Keratinocyte (primary cell): Measurements from ENCODE around the gene BAIAP2L2.

ENCODE experiments used
- EZH2 ChIP-seq: IDR thresholded peaks from one replicate; pipeline ENCODE4 v1.6.1; 2012; ENCODE audit warnings: inconsistent platforms, mild to moderate bottlenecking, low read length, moderate library complexity
- TF ChIP-seq, protein P1 (sequence below), 3 experiments: IDR thresholded peaks in 1 of 3; conservative IDR thresholded peaks in 1 of 3; optimal IDR thresholded peaks in 1 of 3; 2 replicates in 2 of 3; 3 replicates in 1 of 3; pipeline versions ENCODE3 to v1.5.1; 2011; ENCODE audit warnings: low read length in 3 of 3, mild to moderate bottlenecking in 3 of 3, moderate library complexity in 2 of 3, control low read depth in 1 of 3, inconsistent platforms in 1 of 3; ENCODE audit not compliant: insufficient read depth in 2 of 3; ENCODE audit errors: extremely low read depth in 1 of 3

GRCh38 chr22:38132136-38132535 is 21.7 kb upstream of the BAIAP2L2 start:
- no peak for TF ChIP-seq EZH2
- TF ChIP-seq, protein P1, sequence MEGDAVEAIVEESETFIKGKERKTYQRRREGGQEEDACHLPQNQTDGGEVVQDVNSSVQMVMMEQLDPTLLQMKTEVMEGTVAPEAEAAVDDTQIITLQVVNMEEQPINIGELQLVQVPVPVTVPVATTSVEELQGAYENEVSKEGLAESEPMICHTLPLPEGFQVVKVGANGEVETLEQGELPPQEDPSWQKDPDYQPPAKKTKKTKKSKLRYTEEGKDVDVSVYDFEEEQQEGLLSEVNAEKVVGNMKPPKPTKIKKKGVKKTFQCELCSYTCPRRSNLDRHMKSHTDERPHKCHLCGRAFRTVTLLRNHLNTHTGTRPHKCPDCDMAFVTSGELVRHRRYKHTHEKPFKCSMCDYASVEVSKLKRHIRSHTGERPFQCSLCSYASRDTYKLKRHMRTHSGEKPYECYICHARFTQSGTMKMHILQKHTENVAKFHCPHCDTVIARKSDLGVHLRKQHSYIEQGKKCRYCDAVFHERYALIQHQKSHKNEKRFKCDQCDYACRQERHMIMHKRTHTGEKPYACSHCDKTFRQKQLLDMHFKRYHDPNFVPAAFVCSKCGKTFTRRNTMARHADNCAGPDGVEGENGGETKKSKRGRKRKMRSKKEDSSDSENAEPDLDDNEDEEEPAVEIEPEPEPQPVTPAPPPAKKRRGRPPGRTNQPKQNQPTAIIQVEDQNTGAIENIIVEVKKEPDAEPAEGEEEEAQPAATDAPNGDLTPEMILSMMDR (optimal IDR thresholded peaks at IDR 0.05 in 1 of 3, IDR thresholded peaks at IDR 0.05 in 1 of 3, conservative IDR thresholded peaks at IDR 0.05 in 1 of 3; ENCODE audit: extremely low read depth in 1 of 3, insufficient read depth in 2 of 3, low read length in 3 of 3), result no peak
